M059J (cell line): ENCODE results near the gene KRTAP10-9. TPM values are rescaled to one million over a fixed set of nuclear protein-coding genes. Genes with fewer than 3 reads are reported as not detected.
A peak's percentile ranks its signal among the peaks of the same experiment; 100 is the strongest.
"Not testable (repeated sequence)": the region's sequence is repeated elsewhere in the genome, so short reads cannot be mapped to it uniquely, and the experiment has no call there.

Source experiments
- DNase-seq: peaks from one replicate; pipeline ENCODE4 v3.0.0-alpha.2; 2012; ENCODE audit warnings: low read depth
- total RNA-seq: library from RNA; depleted of rRNA; stranded (reverse); fragments of >200 nt; shearing (Covaris generic); gene quantifications from 2 replicates; pipeline ENCODE4 v1.2.3, GENCODE V29; 2014; rRNA removed

The KRTAP10-9 gene
- total RNA-seq, 1 experiment from 2014 or later: not detected

- DNase-seq: peak; percentile 22
Observed at GRCh38 chr21:44658913-44659595, 32.2 kb downstream of the KRTAP10-9 start.

GRCh38 chr21:44661567-44661966, 34.7 kb downstream of the KRTAP10-9 start:
- not testable (repeated sequence) for DNase-seq

- DNase-seq: no peak
Observed at GRCh38 chr21:44664691-44665090, 37.8 kb downstream of the KRTAP10-9 start.

- DNase-seq: peak; percentile 34
Observed at GRCh38 chr21:44666401-44667320, 39.8 kb downstream of the KRTAP10-9 start, which contains the start of gene KRTAP12-2. KRTAP12-2 (minus strand) TSS chr21:44666927; CDS start chr21:44666886, 41 bp downstream.

- no peak for DNase-seq
Observed at GRCh38 chr21:44667612-44668011, 40.7 kb downstream of the KRTAP10-9 start.

- no peak for DNase-seq
Observed at GRCh38 chr21:44670642-44671432, 43.9 kb downstream of the KRTAP10-9 start.

GRCh38 chr21:44671911-44672310, 45.0 kb downstream of the KRTAP10-9 start:
- DNase-seq: no peak

GRCh38 chr21:44677881-44678280, 51.0 kb downstream of the KRTAP10-9 start:
- no peak for DNase-seq

Other genes with a start within 250 kb of the KRTAP10-9 start
- not detected in 2 replicates for gene LRRC3, start 171.6 kb upstream of the KRTAP10-9 start, total RNA-seq
- not detected in 2 replicates for gene KRTAP10-1, start 86.9 kb upstream of the KRTAP10-9 start, total RNA-seq
- gene KRTAP10-2, start 75.6 kb upstream of the KRTAP10-9 start, total RNA-seq: not detected in 2 replicates
- gene KRTAP10-3, start 68.3 kb upstream of the KRTAP10-9 start, total RNA-seq: not detected in 2 replicates
- not detected in 2 replicates for gene KRTAP10-4, start 53.4 kb upstream of the KRTAP10-9 start, total RNA-seq
- gene KRTAP10-5, start 46.5 kb upstream of the KRTAP10-9 start, total RNA-seq: not detected in 2 replicates
- gene KRTAP10-6, start 34.6 kb upstream of the KRTAP10-9 start, total RNA-seq: not detected in 2 replicates
- not detected in 2 replicates for gene KRTAP10-7, start 26.5 kb upstream of the KRTAP10-9 start, total RNA-seq
- gene KRTAP10-8, start 15.0 kb upstream of the KRTAP10-9 start, total RNA-seq: not detected in 2 replicates
- not detected in 2 replicates for gene KRTAP10-10, start 10.3 kb downstream of the KRTAP10-9 start, total RNA-seq
- gene KRTAP10-11, start 19.3 kb downstream of the KRTAP10-9 start, total RNA-seq: not detected in 2 replicates
- gene KRTAP12-4, start 27.6 kb downstream of the KRTAP10-9 start, total RNA-seq: not detected in 2 replicates
- gene KRTAP12-3, start 30.8 kb downstream of the KRTAP10-9 start, total RNA-seq: not detected in 2 replicates
- gene KRTAP12-2, start 39.8 kb downstream of the KRTAP10-9 start, total RNA-seq: not detected in 2 replicates
- gene KRTAP12-1, start 55.1 kb downstream of the KRTAP10-9 start, total RNA-seq: not detected in 2 replicates
- not detected in 2 replicates for gene KRTAP10-12, start 70.1 kb downstream of the KRTAP10-9 start, total RNA-seq
- gene TSPEAR, start 84.5 kb downstream of the KRTAP10-9 start, total RNA-seq: not detected in 2 replicates
- 74.0 and 90.6 TPM in 2 replicates for gene UBE2G2, start 174.7 kb downstream of the KRTAP10-9 start, total RNA-seq
- gene SUMO3, start 191.0 kb downstream of the KRTAP10-9 start, total RNA-seq: 198 and 200 TPM in 2 replicates
- gene PTTG1IP, start 246.6 kb downstream of the KRTAP10-9 start, total RNA-seq: 470 and 558 TPM in 2 replicates